GM19239 (cell line): ENCODE data around the gene SPRYD4.
A peak's percentile ranks its signal among the peaks of the same experiment; 100 is the strongest.
"Not testable (repeated sequence)": the region's sequence is repeated elsewhere in the genome, so short reads cannot be mapped to it uniquely, and the experiment has no call there.

Experiments
- DNase-seq: peaks from one replicate; pipeline ENCODE4 v3.0.0; 2011; ENCODE audit warnings: low spot score; ENCODE audit not compliant: insufficient read length
- FAIRE-seq: peaks from 2 replicates; lab custom pipeline; 2011; peaks lifted over from hg19 to GRCh38; lab: Jason Lieb, UNC

Gene SPRYD4

GRCh38 chr12:56474389-56474788 is 6.0 kb downstream of the SPRYD4 start:
- DNase-seq (no peak), FAIRE-seq (no peak)

DNA sequence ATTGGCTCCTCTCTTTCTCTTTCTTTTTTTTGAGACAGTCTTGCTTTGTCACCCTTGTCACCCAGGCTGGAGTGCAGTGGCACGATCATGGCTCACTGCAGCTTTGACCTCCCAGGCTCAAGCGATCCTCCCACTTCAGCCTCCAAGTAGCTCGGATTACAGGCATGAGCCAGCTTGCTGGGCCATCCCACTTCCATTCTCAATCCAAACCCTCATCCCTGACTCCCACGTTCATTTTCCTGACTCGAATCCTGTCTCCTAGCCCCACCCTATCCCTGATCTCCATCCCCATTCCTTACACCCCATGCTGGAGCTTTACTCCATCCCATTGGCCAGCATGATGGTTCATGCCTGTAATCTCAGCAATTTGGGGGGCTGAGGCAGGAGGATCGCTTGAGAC is 7.8 kb downstream of the SPRYD4 start:
- no peak for FAIRE-seq
- DNase-seq, result no peak

- no peak for DNase-seq
- no peak for FAIRE-seq
These were observed 8.6 kb downstream of the SPRYD4 start for GRCh38 chr12:56476972-56477432.

- FAIRE-seq (no peak), DNase-seq (no peak)
These were observed 9.3 kb downstream of the SPRYD4 start for GRCh38 chr12:56477521-56478225.

DNA sequence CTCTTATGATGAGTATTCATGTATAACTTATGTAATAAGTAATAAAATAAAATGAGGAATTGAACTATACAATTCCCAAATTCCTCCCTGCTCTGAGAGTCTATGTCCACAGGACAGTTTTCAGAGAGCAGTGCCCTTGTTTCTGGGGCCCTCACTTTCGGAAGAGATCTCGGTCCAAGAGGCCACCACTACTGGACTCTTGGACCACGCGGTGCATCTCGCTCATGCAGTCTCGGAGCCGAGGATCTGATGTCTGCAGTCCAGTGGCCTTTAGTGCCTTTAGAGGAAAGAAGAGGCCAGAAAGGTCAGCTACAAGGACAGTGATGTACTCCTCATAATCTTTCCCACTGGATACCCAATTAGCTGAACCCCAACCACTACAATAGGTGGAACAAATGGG is 11.2 kb downstream of the SPRYD4 start:
- DNase-seq, result no peak
- no peak for FAIRE-seq

GRCh38 chr12:56484566-56484965 is 16.2 kb downstream of the SPRYD4 start:
- DNase-seq, result no peak
- no peak for FAIRE-seq

DNA sequence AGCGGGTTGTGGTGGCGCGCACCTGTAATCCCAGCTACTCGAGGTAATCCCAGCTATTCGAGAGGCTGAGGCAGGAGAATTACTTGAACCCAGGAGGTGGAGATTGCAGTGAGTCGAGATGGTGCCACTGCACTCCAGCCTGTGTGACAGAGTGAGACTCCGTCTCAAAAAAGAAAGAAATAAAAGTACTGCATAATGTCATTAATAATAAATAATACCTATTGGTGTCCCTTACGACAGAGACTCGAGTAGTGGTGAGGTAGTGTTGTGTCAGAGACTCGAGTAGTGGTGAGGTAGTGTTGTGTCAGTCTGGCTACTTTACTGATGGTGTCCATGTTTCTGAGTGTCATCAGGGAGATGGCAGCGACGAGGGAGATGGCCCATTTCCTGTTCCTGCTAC is 18.3 kb downstream of the SPRYD4 start:
- no peak for FAIRE-seq
- DNase-seq, result no peak

DNA sequence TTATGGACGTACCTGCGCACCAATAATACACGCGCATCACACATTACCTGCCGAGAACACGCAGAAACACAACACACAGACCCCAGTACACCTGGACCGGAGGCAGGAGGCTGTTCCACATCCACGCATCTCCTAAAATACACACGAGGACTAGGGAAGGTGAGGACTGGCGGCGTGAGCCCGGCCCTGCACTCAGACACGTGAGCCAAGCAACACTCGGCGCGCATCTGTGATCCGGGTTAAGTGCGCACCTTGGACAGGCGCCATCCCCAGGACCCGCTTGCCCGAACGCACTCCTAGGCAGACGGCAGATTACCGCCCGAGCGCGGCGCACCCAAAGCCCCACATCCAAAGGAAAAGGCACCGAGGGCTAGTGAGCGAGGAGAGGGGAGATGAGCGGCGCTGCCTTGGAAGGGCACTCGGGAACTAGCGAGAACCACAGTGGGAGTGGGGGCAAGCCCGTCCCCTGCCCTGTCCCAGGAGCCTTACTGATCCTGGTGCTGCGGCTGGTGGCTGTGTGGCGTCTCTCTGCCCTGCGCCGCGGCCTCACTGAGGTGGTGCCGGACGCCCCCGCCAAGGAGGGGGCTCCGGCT is 19.2 kb downstream of the SPRYD4 start:
- FAIRE-seq, result no peak
- DNase-seq, result no peak

DNA sequence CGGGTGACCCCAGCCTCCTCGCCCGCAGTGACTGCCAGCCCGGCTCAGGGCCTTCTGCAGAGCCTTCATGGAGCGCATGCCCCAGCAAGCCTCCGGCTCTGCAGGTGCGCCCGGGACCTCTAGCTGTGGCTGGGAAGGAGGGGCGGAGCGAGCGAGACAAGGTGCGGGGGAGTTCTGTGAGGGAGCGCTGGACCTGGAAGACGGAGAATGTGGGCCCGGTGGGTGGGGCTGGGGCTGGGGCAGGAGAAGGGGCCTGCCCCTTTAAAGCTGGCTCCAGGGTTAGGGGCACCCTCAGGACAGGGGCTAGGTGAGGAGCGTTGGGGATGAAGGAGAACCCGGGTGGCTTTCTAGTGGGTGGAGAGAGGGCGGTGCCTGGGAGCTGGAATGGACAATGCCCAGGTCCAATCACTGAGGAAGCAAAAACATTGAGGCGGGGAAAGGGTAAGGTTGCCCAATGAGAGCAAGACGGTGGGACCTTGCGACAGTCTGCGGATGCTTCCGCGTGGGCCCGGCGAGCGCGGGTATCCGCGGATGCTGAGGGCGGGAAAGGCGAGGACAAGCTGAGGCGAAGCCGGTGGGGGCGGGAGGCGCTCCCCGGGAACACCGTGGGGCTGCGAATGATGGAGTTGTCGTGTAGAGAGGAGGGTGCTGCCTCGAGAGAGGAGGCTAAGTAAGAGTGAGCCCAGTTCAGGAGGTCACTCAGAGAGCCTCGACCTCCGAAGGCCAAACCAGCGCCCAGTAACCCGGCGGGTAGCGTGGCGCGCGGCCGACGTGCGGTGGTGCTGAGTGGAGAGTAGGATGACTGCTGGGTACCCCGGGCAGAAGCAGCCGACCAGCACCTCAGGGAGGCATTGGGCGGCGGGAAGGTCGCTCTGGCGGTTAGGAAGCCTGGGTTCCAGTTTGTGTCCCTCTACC is 19.9 kb downstream of the SPRYD4 start, which contains the start of gene GLS2:
Gene GLS2, minus strand, starts transcription at position 121 of the 915 bp plus-strand sequence. Its CDS starts 43 bp downstream, at position 78.
- peak; percentile 88 for DNase-seq
- FAIRE-seq, result peak; percentile 70

DNA sequence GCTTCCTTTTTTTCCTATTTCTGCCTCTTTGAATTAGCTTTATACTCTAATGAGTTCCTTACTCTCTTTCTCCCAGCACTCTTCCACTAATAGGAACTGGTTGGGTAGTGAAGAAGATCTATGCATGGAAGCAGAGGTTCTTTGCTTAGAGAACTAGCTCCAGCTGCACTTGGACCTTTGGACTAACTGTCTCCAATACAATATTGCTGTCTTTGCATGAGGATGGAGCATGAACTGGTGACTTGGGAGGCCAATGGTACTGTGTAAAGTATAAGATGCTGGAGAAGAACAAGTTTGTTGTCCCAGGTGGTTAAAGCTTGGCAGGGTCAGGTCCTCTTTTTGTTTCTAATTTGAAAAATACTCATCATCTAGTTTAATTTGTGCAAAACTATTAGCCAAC is 22.0 kb downstream of the SPRYD4 start:
- DNase-seq, result no peak
- no peak for FAIRE-seq

GRCh38 chr12:56493409-56494105 is 25.2 kb downstream of the SPRYD4 start:
- FAIRE-seq, DNase-seq: not testable (repeated sequence)

DNA sequence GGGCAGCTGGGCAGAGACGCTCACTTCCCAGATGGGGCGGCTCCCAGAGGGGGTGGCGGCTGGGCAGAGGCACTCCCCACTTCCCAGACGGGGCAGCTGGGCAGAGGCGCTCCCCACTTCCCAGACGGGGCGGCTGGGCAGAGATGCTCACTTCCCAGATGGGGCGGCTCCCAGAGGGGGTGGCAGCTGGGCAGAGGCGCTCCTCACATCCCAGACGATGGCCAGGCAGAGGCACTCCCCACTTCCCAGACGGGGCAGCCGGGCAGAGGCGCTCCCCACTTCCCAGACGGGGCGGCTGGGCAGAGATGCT is 25.7 kb downstream of the SPRYD4 start:
- not testable (repeated sequence) for DNase-seq, FAIRE-seq

DNA sequence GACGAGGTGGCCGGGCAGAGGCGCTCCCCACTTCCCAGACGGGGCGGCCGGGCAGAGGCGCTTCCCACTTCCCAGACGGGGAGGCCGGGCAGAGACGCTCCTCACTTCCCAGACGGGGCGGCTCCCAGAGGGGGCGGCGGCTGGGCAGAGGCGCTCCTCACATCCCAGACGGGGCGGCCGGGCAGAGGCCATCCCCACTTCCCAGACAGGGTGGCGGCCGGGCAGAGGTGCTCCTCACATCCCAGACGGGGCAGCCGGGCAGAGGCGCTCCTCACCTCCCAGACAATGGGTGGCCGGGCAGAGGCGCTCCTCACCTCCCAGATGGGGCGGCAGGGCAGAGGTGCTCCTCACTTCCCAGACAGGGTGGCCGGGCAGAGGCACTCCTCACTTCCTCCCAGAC is 26.1 kb downstream of the SPRYD4 start:
- not testable (repeated sequence) for FAIRE-seq, DNase-seq

DNA sequence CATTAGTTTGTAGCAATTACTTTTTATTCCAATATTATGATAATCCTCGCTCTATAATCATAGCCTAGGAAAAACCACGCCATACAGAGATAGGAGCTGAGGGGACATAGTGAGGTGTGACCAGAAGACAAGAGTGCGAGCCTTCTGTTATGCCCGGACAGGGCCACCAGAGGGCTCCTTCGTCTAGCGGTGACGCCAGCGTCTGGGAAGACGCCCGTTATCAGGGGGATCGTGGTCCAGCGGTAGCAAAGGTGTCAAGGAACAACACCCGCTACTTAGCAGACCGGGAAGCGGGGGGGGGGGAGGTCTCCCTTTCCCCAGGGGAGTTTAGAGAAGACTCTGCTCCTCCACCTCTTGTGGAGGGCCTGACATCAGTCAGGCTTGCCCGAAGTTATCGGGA is 28.3 kb downstream of the SPRYD4 start:
- not testable (repeated sequence) for FAIRE-seq, DNase-seq

- FAIRE-seq, DNase-seq: not testable (repeated sequence)
These were observed 29.9 kb downstream of the SPRYD4 start for GRCh38 chr12:56498126-56498902.

- not testable (repeated sequence) for FAIRE-seq, DNase-seq
These were observed 31.1 kb downstream of the SPRYD4 start for GRCh38 chr12:56499452-56499851.

DNA sequence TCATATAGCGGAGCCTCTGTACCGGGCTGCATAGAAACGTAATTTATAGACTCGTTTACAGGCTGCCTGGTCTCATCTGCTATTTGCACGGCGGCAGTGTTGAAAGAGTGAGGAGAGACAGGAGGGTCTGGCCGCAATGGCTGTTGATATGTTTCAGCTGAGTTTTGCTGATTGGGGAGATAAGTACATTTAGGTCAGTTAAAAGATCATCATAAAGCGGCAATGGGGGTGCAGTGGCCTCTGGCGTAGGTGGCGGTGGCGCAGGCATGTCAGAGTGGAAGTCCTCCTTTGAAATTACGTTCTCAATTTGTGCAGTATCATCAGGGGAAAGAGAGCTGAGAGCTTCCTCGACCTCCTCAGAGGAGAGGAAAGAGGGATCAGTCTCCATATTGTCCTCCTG is 31.5 kb downstream of the SPRYD4 start:
- DNase-seq, FAIRE-seq: not testable (repeated sequence)

- FAIRE-seq (no peak), DNase-seq (no peak)
These were observed 42.4 kb downstream of the SPRYD4 start for GRCh38 chr12:56510786-56511185.

DNA sequence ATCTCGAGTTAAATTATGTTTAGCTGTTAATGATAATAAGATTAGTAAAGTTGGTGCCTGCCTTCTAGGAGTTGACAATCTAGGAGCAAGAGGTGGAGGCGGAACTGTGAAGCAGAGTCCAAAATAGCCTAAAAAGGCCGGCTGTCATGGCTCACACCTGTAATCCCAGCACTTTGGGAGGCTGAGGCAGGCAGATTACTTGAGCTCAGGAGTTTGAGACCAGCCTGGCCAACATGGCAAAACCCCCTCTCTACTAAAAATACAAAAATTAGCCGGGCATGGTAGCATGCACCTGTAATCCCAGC is 45.6 kb downstream of the SPRYD4 start:
- FAIRE-seq, DNase-seq: not testable (repeated sequence)

DNA sequence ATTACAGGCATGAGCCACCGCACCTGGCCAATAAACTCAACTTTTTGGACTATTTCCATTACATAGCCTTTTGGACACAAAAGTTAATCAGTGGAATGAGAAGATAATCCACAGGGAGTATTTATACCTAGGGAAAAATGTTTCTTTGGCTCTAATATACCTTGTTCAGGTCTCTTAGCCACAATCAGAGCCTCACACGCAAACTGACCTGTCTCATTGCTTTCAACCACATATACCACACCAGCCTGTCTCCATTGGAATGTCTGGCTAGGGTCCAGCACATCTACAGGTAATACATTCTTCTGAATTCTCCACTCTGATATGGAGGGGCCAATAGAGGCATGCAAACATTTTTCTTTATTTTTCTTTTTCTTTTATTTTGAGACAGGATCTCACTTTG is 49.5 kb downstream of the SPRYD4 start:
- DNase-seq (no peak), FAIRE-seq (no peak)
